Measurements from ENCODE around the gene ARID3A.
A peak's percentile ranks its signal among the peaks of the same experiment; 100 is the strongest.

- TF ChIP-seq EZH2 (IDR thresholded peaks at IDR 0.05; ENCODE audit: insufficient read depth, poor library complexity, severe bottlenecking) (peak; percentile 71), EZH2phosphoT487 (IDR thresholded peaks at IDR 0.05; ENCODE audit: insufficient read depth, low read depth) (no peak)
Observed at GRCh38 chr19:919199-920050, 6.4 kb upstream of the ARID3A start.
